Right atrium auricular region (tissue), 2 donors: ENCODE data around the gene SMOC2. TPM values are rescaled to one million over a fixed set of nuclear protein-coding genes. Genes with fewer than 3 reads are reported as not detected.

ENCODE experiments used
- DNase-seq: peaks from one replicate; pipeline ENCODE4 v3.0.0-alpha.2; 2019; ENCODE audit warnings: low spot score
- H3K27ac ChIP-seq, 2 donors: fragments of 200-600 bp; sonication (generic); 1 replicate in 1 of 2; 2 replicates in 1 of 2; pipeline ENCODE4 v1.5.1; 2016 to 2019
- H3K27me3 ChIP-seq, 2 donors: fragments of 200-600 bp; sonication (generic); one replicate each; pipeline versions ENCODE4 v1.5.1 to v1.6.0; 2017 to 2019
- H3K36me3 ChIP-seq: fragments of 200-600 bp; sonication (generic); one replicate; pipeline ENCODE4 v1.5.1; 2016
- H3K4me1 ChIP-seq, 2 donors: fragments of 200-600 bp; sonication (generic); one replicate each; pipeline versions ENCODE4 v1.5.1 to v1.6.0; 2017 to 2019
- H3K4me3 ChIP-seq, 2 donors: fragments of 200-600 bp; sonication (generic); 1 replicate in 1 of 2; 2 replicates in 1 of 2; pipeline ENCODE4 v1.5.1; 2017 to 2019; ENCODE audit warnings: mild to moderate bottlenecking in 1 of 2, moderate library complexity in 1 of 2
- H3K9me3 ChIP-seq, 2 donors: fragments of 200-600 bp; sonication (generic); one replicate each; pipeline ENCODE4 v1.5.1; 2019
- total RNA-seq, 2 donors: library from RNA; depleted of rRNA; stranded (reverse); fragments of >200 nt; gene quantifications; one replicate each; pipeline ENCODE4 v1.1.0, GENCODE V29; 2016
- TF ChIP-seq, protein P1 (sequence below), 2 donors: fragments of 200-600 bp; sonication (generic); IDR thresholded peaks; one replicate each; pipeline ENCODE4 v1.5.1; 2019; ENCODE audit warnings: antibody characterized with exemption in 2 of 2

The SMOC2 gene
- total RNA-seq, 2 donors from 2014 or later, result 10.8 to 31.7 TPM

DNA sequence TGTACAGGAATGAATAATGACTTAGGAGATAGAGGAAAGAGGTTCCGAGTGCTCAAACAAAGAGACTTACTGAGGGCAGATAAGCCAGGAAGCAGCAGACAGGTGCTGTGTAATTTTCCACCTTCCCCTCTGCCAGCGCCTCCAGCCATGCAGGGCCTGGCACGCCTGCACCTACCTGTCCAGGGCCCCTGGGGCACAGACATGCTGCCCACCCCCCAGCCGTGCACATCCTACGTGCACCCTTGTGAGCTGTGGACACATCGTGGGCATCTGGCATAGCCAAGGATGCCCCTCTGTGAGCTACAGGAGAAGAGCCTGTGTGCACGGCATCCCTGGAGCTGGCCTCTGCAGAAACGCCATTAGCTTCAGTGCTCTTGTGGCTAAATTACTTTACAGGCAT, 7.1 kb upstream of the SMOC2 start:
- Histone ChIP-seq H3K4me1 (no peaks in the 10 kb centered on the region), H3K27ac (no peak overlapping the region), H3K36me3 (no peaks in the 10 kb centered on the region), H3K4me3 (no peak overlapping the region), H3K27me3 (no peaks in the 10 kb centered on the region), H3K9me3 (no peaks in the 10 kb centered on the region)
- DNase-seq, result no peak
- TF ChIP-seq, protein P1, sequence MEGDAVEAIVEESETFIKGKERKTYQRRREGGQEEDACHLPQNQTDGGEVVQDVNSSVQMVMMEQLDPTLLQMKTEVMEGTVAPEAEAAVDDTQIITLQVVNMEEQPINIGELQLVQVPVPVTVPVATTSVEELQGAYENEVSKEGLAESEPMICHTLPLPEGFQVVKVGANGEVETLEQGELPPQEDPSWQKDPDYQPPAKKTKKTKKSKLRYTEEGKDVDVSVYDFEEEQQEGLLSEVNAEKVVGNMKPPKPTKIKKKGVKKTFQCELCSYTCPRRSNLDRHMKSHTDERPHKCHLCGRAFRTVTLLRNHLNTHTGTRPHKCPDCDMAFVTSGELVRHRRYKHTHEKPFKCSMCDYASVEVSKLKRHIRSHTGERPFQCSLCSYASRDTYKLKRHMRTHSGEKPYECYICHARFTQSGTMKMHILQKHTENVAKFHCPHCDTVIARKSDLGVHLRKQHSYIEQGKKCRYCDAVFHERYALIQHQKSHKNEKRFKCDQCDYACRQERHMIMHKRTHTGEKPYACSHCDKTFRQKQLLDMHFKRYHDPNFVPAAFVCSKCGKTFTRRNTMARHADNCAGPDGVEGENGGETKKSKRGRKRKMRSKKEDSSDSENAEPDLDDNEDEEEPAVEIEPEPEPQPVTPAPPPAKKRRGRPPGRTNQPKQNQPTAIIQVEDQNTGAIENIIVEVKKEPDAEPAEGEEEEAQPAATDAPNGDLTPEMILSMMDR (IDR thresholded peaks at IDR 0.05), result no peak

DNA sequence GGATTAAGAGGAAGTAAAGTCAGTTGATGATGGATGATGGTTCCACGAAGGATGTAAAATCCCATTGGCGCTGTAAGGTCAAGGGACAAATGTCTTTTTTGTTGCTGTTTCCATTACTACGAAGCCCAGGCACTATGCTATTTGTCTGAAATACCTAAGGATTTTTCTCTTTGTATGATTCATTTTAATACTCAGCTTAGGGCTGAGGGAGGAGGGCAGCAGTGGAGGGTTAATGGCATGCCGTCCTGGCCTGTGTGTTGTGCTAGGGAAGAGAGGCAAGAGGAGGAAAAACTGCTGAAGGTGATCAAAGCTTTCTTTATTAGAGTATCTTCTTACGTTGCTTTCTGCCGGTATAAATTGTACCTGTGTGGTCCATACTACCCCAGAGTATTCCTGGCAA, 6.5 kb upstream of the SMOC2 start:
- Histone ChIP-seq H3K9me3 (no peaks in the 10 kb centered on the region), H3K4me1 (no peaks in the 10 kb centered on the region), H3K27me3 (no peaks in the 10 kb centered on the region), H3K4me3 (no peak overlapping the region), H3K27ac (no peak overlapping the region), H3K36me3 (no peaks in the 10 kb centered on the region)
- DNase-seq, result no peak
- TF ChIP-seq, protein P1 (IDR thresholded peaks at IDR 0.05), result no peak

DNA sequence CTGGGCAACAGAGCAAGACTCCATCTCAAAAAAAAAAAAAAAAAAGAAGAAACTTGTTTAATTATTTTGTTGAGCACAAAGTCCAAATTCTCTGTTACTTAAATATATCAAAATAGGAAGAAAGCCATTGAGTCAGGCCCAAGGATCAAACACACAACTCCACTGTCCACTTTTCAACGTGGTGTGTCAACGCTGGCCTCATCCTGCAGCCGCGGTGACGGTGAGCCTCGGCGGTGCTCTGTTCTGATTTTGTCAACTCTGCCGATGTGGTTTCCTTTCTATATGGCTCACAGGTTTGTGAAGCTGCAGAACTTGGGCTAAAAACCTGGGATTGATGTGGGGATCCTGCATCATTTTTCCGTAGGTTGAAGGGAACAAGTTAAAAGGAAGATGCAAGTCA, 3.2 kb upstream of the SMOC2 start:
- no peaks in the 10 kb centered on the region for H3K36me3 ChIP-seq
- H3K27ac ChIP-seq, result no peak overlapping the region
- no peak overlapping the region for H3K4me3 ChIP-seq
- H3K27me3 ChIP-seq, result no peaks in the 10 kb centered on the region
- H3K4me1 ChIP-seq, result peaks cover 0 to 19% of the 10 kb centered on the region in 2 donors
- TF ChIP-seq, protein P1 (IDR thresholded peaks at IDR 0.05), result no peak
- no peak for DNase-seq
- H3K9me3 ChIP-seq, result no peaks in the 10 kb centered on the region

DNA sequence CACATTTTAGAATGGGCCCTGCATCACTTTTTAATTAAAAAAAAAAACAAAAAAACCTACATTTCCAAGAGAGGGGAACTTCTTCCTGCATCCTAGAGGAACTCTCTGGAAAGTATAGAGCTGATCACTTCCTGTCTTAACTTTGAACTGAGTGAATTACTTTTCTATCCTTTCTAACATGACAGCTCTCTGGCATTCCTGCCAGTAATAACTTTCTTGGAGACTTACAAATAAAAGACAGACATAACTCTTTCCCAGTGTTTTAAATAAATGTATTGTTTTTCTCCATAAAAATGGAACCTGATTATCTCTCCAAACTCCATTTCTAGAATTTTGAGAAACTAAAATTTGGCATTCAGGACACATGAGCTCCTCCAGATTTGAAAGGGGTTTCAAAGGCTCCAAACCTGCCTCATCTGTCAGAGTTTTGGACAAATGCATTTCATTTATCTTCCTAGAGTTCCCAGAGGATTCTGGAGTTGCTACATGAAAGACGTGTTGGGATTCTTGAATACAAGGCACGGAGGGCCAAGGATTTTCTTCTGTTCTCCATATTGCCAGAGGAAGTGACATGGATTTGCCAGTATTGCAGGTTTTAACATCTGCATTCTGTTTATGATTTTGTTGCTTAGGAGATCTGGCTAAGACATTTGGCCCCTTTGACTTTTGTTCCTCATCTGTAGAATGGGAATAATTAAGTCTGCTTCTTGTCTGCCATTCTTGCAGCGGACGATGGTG, 2.0 kb upstream of the SMOC2 start:
- no peak for DNase-seq
- Histone ChIP-seq H3K4me1 (peaks cover 0 to 19% of the 10 kb centered on the region in 2 donors), H3K4me3 (no peak overlapping the region), H3K36me3 (no peaks in the 10 kb centered on the region), H3K27me3 (no peaks in the 10 kb centered on the region), H3K9me3 (no peaks in the 10 kb centered on the region), H3K27ac (no peak overlapping the region)
- TF ChIP-seq, protein P1 (IDR thresholded peaks at IDR 0.05), result no peak

DNA sequence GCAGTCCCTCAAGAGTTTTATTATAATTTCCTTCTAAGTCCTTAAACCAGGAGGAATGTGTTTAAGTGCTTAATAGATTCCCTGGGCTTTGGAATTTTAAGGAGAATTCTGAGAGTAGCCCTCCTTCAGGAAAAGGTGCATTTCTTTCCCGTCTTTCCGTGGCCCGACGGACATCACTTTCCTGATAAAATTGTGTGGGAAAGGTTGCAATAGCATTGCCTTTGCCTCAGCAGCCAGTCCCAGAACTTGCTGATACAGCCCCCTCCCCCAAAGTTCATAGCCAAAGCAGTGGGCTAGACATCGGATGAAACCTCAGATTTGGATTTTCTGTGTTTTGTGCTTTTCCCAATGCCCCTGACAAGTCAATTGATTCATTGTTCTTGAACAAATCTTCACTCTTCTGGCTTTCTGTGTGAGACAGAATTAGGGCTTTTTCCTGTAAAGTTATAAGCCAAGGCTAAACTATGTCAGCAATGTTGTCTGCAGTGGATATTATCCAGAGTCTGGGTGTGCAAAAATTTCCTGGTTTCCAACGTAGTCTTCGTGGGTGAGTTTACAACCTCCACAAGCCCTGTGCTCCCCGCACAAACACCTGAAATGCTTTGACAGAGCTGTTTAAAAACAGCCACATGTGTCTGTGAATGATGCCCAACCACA, 1.1 kb upstream of the SMOC2 start:
- peaks cover 0 to 19% of the 10 kb centered on the region in 2 donors for H3K4me1 ChIP-seq
- TF ChIP-seq, protein P1 (IDR thresholded peaks at IDR 0.05), result no peak
- no peaks in the 10 kb centered on the region for H3K9me3 ChIP-seq
- H3K4me3 ChIP-seq, result peak overlapping the region in 1 of 2 donors; percentile 63
- no peaks in the 10 kb centered on the region for H3K36me3 ChIP-seq
- peak overlapping the region in 1 of 2 donors; percentile 42 for H3K27ac ChIP-seq
- H3K27me3 ChIP-seq, result no peaks in the 10 kb centered on the region
- DNase-seq, result no peak
